Measurements from ENCODE around the gene ZNF785. TPM values are rescaled to one million over a fixed set of nuclear protein-coding genes. Genes with fewer than 3 reads are reported as not detected.

The ZNF785 gene
- total and polyA plus RNA-seq, 9 donors: 7.0 to 29.4 (median 19.9) TPM

DNA sequence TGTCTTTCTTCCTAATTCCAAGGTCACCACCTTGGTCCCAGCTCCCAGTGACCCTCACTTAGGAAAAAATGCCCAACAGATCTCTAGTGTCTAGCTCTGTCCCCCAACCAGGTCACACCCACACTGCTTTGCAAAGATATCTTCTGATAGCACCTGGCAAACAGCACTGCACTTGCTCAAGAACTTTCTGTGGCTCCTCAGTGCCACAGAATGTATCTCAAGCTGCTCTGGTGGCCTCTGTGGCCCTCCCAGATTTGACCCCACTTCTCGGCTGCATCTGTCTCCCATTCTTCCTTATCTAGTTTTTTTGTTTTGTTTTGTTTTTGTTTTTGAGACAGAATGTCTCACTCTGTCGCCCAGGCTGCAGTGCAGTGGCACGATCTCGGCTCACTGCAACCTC is 19.0 kb downstream of the ZNF785 start:
- Histone ChIP-seq H3K9me3 (no peaks in the 10 kb centered on the region), H3K36me3 (no peaks in the 10 kb centered on the region), H3K4me1 (ENCODE audit: insufficient read depth) (peaks cover 5% of the 10 kb centered on the region), H3K27me3 (no peaks in the 10 kb centered on the region), H3K27ac (no peak overlapping the region), H3K4me3 (no peak overlapping the region)
- intact Hi-C loops (cut with DNase I): no loop called here
- TF ChIP-seq EP300 (IDR thresholded peaks at IDR 0.05) (no peak), POLR2A (IDR thresholded peaks at IDR 0.05) (no peak)
- TF ChIP-seq, protein P1, sequence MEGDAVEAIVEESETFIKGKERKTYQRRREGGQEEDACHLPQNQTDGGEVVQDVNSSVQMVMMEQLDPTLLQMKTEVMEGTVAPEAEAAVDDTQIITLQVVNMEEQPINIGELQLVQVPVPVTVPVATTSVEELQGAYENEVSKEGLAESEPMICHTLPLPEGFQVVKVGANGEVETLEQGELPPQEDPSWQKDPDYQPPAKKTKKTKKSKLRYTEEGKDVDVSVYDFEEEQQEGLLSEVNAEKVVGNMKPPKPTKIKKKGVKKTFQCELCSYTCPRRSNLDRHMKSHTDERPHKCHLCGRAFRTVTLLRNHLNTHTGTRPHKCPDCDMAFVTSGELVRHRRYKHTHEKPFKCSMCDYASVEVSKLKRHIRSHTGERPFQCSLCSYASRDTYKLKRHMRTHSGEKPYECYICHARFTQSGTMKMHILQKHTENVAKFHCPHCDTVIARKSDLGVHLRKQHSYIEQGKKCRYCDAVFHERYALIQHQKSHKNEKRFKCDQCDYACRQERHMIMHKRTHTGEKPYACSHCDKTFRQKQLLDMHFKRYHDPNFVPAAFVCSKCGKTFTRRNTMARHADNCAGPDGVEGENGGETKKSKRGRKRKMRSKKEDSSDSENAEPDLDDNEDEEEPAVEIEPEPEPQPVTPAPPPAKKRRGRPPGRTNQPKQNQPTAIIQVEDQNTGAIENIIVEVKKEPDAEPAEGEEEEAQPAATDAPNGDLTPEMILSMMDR (IDR thresholded peaks at IDR 0.05): no peak
- no peak for DNase-seq
- 65 to 71% (median 68%) methylated on average over 4 of the region's 4 CpGs for WGBS, 3 donors

DNA sequence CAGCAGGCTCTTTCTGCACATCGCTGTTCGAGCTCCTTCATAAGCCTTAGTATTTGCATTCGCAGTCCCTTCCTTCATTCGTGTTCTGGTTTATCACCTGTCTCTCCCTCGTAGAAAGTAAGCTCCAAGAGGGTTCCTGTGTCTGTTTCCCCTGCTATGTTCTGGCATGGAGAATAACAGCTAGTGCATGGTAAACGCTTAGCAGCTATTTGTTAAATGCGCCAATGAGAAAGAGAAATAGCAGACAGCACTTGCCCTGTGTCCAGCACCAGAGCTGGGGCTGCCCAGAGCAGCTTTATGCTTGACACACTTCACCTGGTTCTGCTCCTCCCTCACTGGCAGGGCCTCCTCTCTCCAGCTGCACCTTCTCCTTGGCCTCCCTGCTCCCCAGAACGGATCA is 19.5 kb downstream of the ZNF785 start:
- no peak overlapping the region for H3K4me3 ChIP-seq
- H3K27ac ChIP-seq: no peak overlapping the region
- intact Hi-C loops (cut with DNase I): no loop called here
- no peaks in the 10 kb centered on the region for H3K9me3 ChIP-seq
- TF ChIP-seq, protein P1 (IDR thresholded peaks at IDR 0.05): no peak
- TF ChIP-seq EP300 (IDR thresholded peaks at IDR 0.05) (no peak), POLR2A (IDR thresholded peaks at IDR 0.05) (no peak)
- H3K4me1 ChIP-seq (ENCODE audit: insufficient read depth): peaks cover 5% of the 10 kb centered on the region
- H3K36me3 ChIP-seq: no peaks in the 10 kb centered on the region
- WGBS, 3 donors: 40 to 42% (median 40%) methylated on average over 8 of the region's 8 CpGs
- DNase-seq: no peak
- no peaks in the 10 kb centered on the region for H3K27me3 ChIP-seq

DNA sequence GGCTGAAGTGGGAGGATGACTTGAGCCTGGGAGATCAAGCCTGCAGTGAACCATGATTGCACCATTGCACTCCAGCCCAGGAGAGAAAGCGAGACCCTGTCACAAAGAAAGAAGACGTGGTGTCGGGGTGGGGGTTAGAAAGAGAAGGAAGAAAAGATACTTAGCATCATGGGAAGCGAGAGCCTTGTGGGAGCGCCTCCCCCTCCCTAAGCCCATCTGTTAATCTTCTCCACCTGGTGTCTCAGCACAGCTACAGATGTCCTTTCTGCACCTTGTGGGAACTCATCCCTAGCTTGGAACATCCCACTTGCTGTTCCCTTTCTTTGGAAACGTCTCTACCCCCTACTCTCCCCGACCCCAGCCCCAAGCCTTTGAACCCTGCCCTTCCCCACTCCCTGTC is 20.0 kb downstream of the ZNF785 start:
- Histone ChIP-seq H3K36me3 (no peaks in the 10 kb centered on the region), H3K27me3 (no peaks in the 10 kb centered on the region), H3K4me1 (ENCODE audit: insufficient read depth) (peaks cover 5% of the 10 kb centered on the region), H3K4me3 (no peak overlapping the region), H3K27ac (no peak overlapping the region), H3K9me3 (no peaks in the 10 kb centered on the region)
- TF ChIP-seq POLR2A (IDR thresholded peaks at IDR 0.05) (no peak), EP300 (IDR thresholded peaks at IDR 0.05) (no peak)
- TF ChIP-seq, protein P1 (IDR thresholded peaks at IDR 0.05): no peak
- WGBS, 3 donors: 38 to 49% (median 44%) methylated on average over 7 of the region's 7 CpGs
- DNase-seq: no peak
- intact Hi-C loops (cut with DNase I): no loop called here

DNA sequence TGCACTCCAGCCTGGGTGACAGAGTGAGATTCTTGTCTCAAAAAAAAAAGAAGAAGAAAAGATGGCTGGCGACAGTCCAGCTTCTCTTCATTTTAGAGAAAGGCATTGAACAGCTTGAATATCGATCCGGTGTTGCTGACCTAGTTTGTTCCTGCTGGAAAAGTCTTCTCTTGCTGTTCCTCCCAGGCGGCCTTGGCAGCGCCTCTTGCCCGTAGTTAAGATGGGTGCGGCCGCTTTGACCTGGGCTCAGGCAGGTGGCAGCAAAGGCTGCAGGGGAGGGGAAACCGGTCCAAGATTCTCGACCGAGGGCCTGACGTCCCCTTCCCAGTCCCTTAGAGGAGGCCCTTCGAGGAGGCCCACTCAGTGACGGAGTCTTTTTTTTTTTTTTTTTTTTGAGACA is 23.5 kb downstream of the ZNF785 start:
- WGBS, 3 donors: 93 to 95% (median 95%) methylated on average over 14 of the region's 14 CpGs
- intact Hi-C loops (cut with DNase I): no loop called here
- peak overlapping the region; percentile 49 for H3K4me3 ChIP-seq

More for the DNA sequence above, 23.5 kb downstream of the ZNF785 start:
- no peaks in the 10 kb centered on the region for H3K27me3 ChIP-seq
- DNase-seq: peak in 3 of 5 donors; percentile 41 to 46 (median 44)
- no peaks in the 10 kb centered on the region for H3K9me3 ChIP-seq
- no peaks in the 10 kb centered on the region for H3K4me1 ChIP-seq (ENCODE audit: insufficient read depth)
- no peaks in the 10 kb centered on the region for H3K36me3 ChIP-seq
- no peak overlapping the region for H3K27ac ChIP-seq
- TF ChIP-seq POLR2A (IDR thresholded peaks at IDR 0.05) (no peak), EP300 (IDR thresholded peaks at IDR 0.05) (no peak)
- TF ChIP-seq, protein P1 (IDR thresholded peaks at IDR 0.05): no peak
